Measurements from ENCODE around the gene MRGPRG. TPM values are rescaled to one million over a fixed set of nuclear protein-coding genes. Genes with fewer than 3 reads are reported as not detected.

MRGPRG gene
- total and polyA plus RNA-seq, 2 of the 8 experiments (the other 6 are each of a cell fraction or from before 2014, with no cell fraction given), result not detected

DNA sequence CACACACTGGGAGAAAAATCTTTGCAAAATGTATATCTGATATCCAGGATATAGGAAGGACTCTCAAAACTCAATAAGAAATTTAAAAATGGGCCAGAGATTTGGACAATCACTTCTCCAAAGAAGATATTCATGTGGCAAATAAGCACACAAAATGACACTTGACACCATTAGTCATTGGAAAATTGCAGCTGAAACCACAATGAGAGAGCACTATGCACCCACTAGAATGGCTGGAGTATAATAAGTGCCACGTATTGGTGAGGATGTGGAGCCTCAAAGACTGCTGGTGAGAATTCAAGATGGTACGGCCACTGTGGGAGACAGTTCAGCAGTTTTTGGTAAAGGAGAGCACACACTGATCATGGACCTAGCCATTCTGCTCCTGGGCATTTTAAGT, 40.7 kb downstream of the MRGPRG start:
- Histone ChIP-seq H2BK12ac (ENCODE audit: low read depth, low read length) (no peak overlapping the region), H4K5ac (ENCODE audit: insufficient read length, low read depth, low read length) (no peak overlapping the region), H4K91ac (replicated peaks; ENCODE audit: insufficient read length, low read length) (no peak overlapping the region), H2BK20ac (ENCODE audit: low read length) (no peak overlapping the region), H2BK120ac (replicated peaks; ENCODE audit: low read depth, low read length) (no peak overlapping the region), H3K36me3 (ENCODE audit: control insufficient read depth in 2 of 4, insufficient read depth in 4 of 4, low read length in 3 of 4) (no peaks in the 10 kb centered on the region; a peak in 1 of 8 replicates), H3K79me2 (ENCODE audit: control insufficient read depth in 1 of 2, insufficient read depth in 2 of 2, low read length in 2 of 2) (no peaks in the 10 kb centered on the region), H3K4me3 (ENCODE audit: extremely low read depth in 1 of 4, insufficient read depth in 2 of 4, low read depth in 3 of 4, low read length in 4 of 4) (no peak overlapping the region), H3K9ac (replicated peaks in 1 of 4; ENCODE audit: extremely low read depth in 1 of 4, low read depth in 3 of 4, low read length in 3 of 4) (no peak overlapping the region), H3K4me1 (replicated peaks in 1 of 4; ENCODE audit: control insufficient read depth in 3 of 4, insufficient read depth in 4 of 4, low read length in 3 of 4) (no peaks in the 10 kb centered on the region), H2BK5ac (ENCODE audit: low read depth, low read length) (no peak overlapping the region), H3K18ac (ENCODE audit: extremely low read depth, low read length) (no peak overlapping the region), H3K9me3 (ENCODE audit: insufficient read depth in 2 of 2, low read depth in 1 of 2, low read length in 1 of 2) (0 out of 4 replicates have a peak, but pooled peaks cover 0 to 4% of the 10 kb centered on the region in 2 experiments), H3K27ac (ENCODE audit: low read depth, low read length) (no peak overlapping the region), H3K4me2 (ENCODE audit: insufficient read depth in 1 of 2, low read depth in 2 of 2, low read length in 2 of 2) (no peak overlapping the region), H3K79me1 (ENCODE audit: low read depth, low read length) (no peaks in the 10 kb centered on the region), H3K56ac (replicated peaks; ENCODE audit: insufficient read length, low read depth, low read length) (no peak overlapping the region), H3K23ac (ENCODE audit: insufficient read length) (no peak overlapping the region), H3K4ac (replicated peaks; ENCODE audit: insufficient read length, low read depth, low read length) (no peak overlapping the region), H3K23me2 (ENCODE audit: low read depth, low read length) (peaks cover 12% of the 10 kb centered on the region; the same call in 1 of the 2 replicates), H3K27me3 (replicated peaks in 1 of 4; ENCODE audit: control insufficient read depth in 3 of 4, extremely low read depth in 1 of 4, insufficient read depth in 3 of 4, low read length in 3 of 4) (no peaks in the 10 kb centered on the region), H2AFZ (ENCODE audit: low read length) (no peak overlapping the region), H2AK5ac (ENCODE audit: low read depth, low read length) (no peak overlapping the region), H2BK15ac (ENCODE audit: low read length) (no peak overlapping the region), H4K20me1 (replicated peaks in 1 of 2; ENCODE audit: control insufficient read depth in 1 of 2, insufficient read depth in 2 of 2, low read length in 2 of 2) (peaks cover 0 to 6% of the 10 kb centered on the region in 2 experiments), H4K8ac (ENCODE audit: extremely low read depth, insufficient read depth, low read length) (no peak overlapping the region), H3K14ac (ENCODE audit: insufficient read length) (no peak overlapping the region)
- no peak for FAIRE-seq
- DNase-seq (ENCODE audit: low read depth in 1 of 2, low spot score in 2 of 2), result no peak
- CTCF ChIA-PET (ENCODE audit: partially characterized antibody), result interaction anchor here (1.0 to 1.1 kb wide), 2 partner anchors 17 to 28 kb away, joined by 3 read pairs; no protein-coding TSS in a partner anchor
- POLR2A ChIA-PET (ENCODE audit: partially characterized antibody), result interaction anchor here (1.2 kb wide), 1 partner anchor 9 kb away, joined by 3 read pairs; no protein-coding TSS in a partner anchor
- 81% methylated on average over 2 of the region's 2 CpGs; no CpG with 5 or more reads in 1 of the 2 experiments for WGBS, 2 experiments (ENCODE audit: extremely low coverage in 1 of 2, insufficient coverage in 1 of 2, insufficient read length in 1 of 2, insufficient replicate concordance in 2 of 2, low coverage in 1 of 2, low lambda C conversion rate in 2 of 2, missing lambda C conversion rate in 1 of 2)
- no peak for TF ChIP-seq SIN3A (conservative IDR thresholded peaks at IDR 0.05 in 1 of 2, IDR thresholded peaks at IDR 0.05 in 1 of 2; ENCODE audit: low read depth in 1 of 2, low read length in 2 of 2)
- TF ChIP-seq RFX5 (IDR thresholded peaks at IDR 0.05; ENCODE audit: borderline replicate concordance, low read depth, low read length), result no peak
